Measurements from ENCODE around the gene CFAP20.

CFAP20 gene

DNA sequence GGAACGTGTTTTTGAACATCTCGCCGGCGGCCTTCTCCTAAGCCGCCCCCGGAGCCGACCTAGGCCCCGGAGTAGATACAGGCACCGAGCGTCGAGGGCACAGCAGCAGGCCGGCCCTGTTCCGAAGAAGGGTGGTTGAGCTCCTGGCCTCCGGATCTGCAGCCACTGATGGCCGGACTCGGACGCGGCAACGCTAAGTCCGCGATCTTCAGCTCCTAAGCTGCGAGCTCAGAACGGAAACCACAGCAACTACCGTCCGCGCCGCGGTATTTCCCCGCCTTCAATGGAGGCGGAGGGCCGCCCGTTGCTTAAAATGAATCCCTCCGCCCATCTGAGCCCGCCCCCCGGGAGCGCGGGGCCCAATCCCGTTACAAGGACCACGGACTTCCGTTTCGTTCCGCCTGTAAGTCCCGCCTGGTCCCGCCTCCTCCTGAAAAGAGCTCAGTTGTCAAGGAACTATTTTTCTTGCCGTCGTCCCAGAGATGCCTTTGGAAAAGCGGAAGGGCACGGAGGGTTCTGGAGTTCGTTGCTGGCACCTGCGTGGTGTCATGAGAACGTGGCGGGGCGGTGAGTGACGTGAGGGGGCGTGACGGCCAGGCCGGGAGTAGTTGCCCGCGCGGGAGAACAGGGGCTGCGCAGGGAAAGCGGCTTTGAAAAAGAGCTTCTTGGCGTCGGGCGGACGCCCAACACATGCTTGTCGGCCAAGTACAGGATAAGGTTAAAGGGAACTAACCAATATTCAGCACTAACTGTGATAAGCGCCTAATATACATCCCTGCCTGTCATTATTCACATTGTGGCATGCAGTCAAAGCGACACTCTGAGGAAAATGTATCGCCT, at the start of gene CFAP20:
Gene CFAP20 (minus strand): TSS at position 285 of the 840 bp plus-strand sequence. CDS start 266 bp downstream, at position 19.
- DNase-seq (ENCODE audit: low read depth), result peak; percentile 94

- DNase-seq (ENCODE audit: low read depth), result no peak
Measured at GRCh38 chr16:58177353-58177710, 48.2 kb upstream of the CFAP20 start.

DNA sequence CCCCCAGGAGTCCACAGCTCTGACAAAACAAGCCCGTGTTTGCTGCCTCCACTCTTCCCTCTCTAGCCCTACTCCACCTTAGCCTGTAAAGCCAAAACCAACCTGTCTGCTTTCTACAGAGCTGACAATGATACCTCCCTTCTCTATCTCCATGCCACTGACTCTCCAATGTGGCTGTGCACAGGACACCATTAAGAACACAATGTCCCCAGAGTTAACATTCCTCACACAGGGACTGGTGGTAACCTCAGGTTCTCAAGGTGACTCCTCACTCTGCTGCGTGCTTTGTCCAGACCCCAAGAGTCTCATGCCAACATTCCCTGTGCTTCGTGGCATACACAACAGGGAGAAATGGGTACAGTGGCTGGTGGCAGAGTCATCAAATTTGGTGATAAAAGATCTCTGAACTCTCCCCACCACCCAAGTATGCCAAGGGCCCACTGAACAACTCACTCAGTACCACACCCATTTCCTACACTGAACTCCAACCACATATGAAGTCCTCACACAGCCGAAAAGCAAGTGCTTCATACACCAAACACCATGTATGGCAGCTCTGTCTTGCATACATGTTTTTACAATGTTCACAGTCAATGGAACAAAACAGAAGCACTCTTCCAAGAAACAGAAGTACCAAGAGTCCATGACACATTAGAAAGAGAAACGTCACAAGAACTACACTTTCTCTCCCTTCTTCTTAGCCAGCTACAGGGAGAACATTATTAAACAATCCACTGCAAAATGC, 47.6 kb upstream of the CFAP20 start:
- DNase-seq (ENCODE audit: low read depth), result no peak

- DNase-seq (ENCODE audit: low read depth), result no peak
Measured at GRCh38 chr16:58170223-58170622, 41.0 kb upstream of the CFAP20 start.

DNA sequence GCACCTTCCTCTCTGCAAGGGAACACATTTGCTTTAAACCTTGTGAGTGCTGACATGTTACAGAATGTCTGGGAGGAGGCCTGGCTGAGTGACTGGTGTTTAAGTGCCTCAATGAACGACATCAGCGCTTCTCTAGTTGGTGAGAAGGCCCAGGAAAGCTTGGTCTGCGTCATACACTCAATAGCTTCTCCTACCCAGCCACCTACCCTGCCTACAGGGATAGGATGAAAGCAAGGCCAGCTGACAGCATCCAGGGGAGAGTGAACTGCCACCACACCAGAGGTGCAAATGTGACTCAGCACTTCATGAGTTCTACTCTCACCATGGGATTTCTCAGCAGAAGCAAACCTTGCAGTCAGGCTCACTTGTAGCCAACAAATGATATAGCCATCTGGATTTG, 31.7 kb upstream of the CFAP20 start:
- no peak for DNase-seq (ENCODE audit: low read depth)

- DNase-seq (ENCODE audit: low read depth), result no peak
Measured at GRCh38 chr16:58158725-58159124, 29.5 kb upstream of the CFAP20 start.

- DNase-seq (ENCODE audit: low read depth), result no peak
Measured at GRCh38 chr16:58157951-58158540, 28.9 kb upstream of the CFAP20 start.

GRCh38 chr16:58157239-58157638, 28.1 kb upstream of the CFAP20 start:
- no peak for DNase-seq (ENCODE audit: low read depth)

GRCh38 chr16:58155839-58156238, 26.7 kb upstream of the CFAP20 start:
- no peak for DNase-seq (ENCODE audit: low read depth)

DNA sequence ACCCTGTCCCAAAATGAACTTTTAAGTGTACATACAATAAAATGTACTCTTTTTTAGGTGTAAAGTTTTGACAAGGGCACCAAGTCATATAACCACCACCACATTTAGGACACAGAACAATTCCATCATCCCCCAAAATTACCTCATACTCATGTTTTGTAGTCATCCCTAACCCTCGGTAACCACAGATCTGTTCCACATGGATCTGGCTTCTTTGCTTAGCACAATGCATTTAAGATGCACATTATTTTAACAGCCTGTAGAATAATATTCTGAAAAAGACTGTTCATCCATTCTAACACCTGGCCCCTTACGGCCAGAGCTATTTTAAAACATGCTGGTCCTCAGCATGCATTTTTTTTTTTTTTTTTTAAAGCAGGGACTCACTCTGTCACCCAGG, 25.2 kb upstream of the CFAP20 start:
- no peak for DNase-seq (ENCODE audit: low read depth)

DNA sequence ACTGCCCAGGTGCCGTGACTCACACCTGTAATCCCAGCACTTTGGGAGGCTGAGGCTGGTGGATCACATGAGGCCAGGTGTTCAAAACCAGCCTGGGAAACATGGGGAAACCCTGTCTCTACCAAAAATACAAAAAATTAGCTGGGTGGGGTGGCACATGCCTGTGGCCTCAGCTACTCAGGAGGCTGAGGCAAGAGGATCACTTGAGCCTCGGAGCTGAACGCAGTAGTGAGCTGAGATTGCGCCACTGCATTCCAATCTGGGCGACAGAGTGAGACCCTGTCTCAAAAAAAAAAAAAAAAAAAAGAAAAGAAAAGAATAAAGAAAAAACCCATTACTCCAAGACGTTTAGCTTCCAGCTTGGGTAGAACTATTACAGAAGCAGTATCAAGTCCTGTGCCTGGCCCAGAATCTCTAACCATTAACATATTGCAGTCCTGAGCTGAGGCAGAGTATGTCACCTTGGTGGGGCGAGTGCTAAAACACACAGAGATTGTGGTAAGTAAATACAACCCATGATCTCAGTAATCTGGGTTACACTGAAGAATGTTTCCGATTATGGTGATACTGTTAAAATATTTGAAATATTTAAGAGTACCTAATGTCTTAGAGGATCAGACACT, 23.2 kb upstream of the CFAP20 start:
- DNase-seq (ENCODE audit: low read depth), result no peak

GRCh38 chr16:58148526-58148925, 19.3 kb upstream of the CFAP20 start:
- DNase-seq (ENCODE audit: low read depth), result no peak

- no peak for DNase-seq (ENCODE audit: low read depth)
Measured at GRCh38 chr16:58148099-58148498, 18.9 kb upstream of the CFAP20 start.

- no peak for DNase-seq (ENCODE audit: low read depth)
Measured at GRCh38 chr16:58138852-58139251, 9.7 kb upstream of the CFAP20 start.

- no peak for DNase-seq (ENCODE audit: low read depth)
Measured at GRCh38 chr16:58137581-58137980, 8.4 kb upstream of the CFAP20 start.

DNA sequence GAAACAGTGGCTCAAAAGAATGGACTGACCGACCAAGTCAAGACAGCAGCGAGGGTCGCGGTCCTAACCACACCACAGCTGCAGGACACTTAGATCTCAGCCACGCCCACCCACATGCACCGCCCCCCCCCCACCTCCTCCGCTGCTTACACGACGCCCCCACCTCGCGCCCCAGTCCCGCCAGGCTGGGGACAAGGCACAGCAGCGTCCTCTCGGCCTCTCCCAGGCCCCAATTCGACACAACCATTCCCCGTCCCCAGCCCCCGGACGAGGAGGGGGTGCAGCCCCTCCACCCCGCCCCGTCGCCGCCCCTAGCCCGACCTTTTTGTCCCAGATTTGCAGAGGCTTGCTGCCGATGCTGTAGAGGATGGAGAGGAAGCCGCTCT, 477 bp downstream of the CFAP20 start:
- peak; percentile 7 for DNase-seq (ENCODE audit: low read depth)

DNA sequence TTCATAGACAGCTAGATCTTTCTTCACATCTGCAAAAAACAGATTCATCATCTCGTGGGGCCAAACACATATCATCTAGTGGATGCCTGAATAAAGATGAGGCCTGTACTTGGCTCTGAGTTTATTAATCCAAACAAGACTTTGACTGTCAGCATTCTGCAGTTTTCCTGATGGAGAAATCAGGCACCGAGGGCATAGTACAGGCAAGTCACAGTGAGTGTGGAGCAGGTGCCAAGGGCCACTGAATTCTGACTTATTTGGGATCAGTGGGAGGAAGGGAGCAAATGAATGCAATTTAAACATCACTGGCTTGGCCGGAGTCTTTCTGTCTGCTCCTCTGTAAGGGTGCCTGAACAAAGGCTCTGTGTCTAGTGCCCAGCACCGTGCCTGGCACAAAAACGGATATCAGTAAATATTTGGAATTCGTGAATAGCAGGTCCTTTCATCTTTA, 975 bp downstream of the CFAP20 start:
- DNase-seq (ENCODE audit: low read depth), result no peak

DNA sequence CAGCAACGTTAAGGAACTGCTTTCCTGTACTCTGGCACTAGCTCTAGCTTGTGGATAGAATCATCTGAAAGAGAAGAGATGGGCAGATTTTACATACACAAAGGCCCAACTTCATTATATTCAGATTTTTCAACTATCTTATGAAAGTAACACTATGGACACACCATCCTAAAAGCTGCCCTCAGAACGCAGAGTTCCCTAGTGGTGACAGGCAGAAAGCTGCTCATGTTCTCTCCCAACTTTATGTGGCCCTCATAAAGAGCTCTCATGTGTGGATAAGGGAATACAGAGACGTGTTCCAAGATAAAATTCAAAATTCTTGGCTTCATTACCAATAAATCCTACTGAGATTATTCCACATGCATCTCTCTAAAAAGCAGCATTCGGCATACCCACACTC, 1.5 kb downstream of the CFAP20 start:
- no peak for DNase-seq (ENCODE audit: low read depth)

GRCh38 chr16:58127033-58127556, 2.1 kb downstream of the CFAP20 start:
- no peak for DNase-seq (ENCODE audit: low read depth)

DNA sequence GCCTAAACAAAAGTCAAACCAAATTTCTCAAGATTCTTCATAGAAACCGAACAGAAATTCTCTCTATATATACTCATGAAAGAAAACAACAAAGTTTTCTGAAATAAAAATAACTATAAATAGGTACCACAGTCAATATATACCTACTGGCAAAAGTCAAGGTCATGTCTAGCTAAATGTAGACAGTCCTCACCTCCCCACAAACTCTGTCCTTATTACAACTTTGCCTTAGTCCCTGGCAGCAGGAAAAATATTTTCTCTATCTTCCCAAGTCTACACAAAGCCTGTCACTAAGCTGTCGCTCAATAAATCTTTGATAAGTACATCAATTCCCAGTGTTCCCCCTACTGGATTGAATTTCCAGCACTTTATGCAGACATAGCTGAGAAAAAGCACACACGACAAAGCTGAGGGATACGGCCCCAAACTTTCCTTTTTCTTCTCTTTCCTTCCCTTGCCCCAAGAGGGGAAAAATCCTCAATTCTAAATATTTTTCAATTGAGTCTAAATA, 2.7 kb downstream of the CFAP20 start:
- DNase-seq (ENCODE audit: low read depth), result no peak

GRCh38 chr16:58125781-58126335, 3.3 kb downstream of the CFAP20 start:
- DNase-seq (ENCODE audit: low read depth), result no peak

GRCh38 chr16:58125041-58125440, 4.1 kb downstream of the CFAP20 start:
- DNase-seq (ENCODE audit: low read depth), result no peak
